G401.6 (cell line): ENCODE measurements around the gene HTR6.
"Not testable (repeated sequence)": the region's sequence is repeated elsewhere in the genome, so short reads cannot be mapped to it uniquely, and the experiment has no call there.

Experiments
- FAIRE-seq: peaks from 2 replicates; lab custom pipeline; 2012; peaks lifted over from hg19 to GRCh38; lab: Jason Lieb, UNC

HTR6 gene

DNA sequence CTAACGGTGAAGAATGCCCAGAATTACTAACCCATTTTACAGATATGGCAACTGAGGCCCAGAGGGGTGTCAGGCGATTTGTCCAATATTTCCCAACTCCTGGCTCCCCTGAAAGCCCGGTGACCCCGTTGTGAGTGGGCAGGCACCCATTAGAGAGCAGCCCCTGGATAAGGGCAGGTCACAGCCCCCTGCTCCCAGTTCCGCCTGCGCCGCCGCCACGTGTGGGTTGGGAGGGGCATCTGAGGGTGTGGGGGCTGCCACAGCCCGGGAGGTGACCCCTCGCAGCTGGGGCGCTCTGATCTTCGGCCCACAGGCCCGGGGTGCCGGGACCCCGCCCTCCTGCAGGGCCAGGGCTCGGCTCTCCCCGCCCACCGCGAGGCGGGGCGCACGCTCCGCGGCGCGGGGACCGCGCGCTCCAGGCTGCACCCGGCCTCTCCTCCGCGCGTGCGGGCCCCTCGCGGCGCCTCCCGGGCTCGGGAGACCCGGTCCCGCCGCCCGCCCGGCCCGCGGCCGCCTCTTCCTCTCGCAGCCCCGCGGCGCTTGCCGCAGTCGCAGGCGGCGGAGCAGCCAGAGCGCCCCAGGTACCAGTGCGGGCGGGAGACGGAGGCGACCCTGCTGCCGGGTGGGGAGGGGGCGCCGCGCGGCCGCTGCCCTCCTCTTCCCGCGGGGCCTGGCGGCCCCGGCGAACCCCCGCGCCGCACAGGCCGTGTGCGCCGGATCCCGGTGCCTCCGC, at the start of gene HTR6:
Gene HTR6 (plus strand): TSS at position 423 of the 733 bp plus-strand sequence. CDS start 879 bp downstream, outside the sequence.
- no peak for FAIRE-seq

DNA sequence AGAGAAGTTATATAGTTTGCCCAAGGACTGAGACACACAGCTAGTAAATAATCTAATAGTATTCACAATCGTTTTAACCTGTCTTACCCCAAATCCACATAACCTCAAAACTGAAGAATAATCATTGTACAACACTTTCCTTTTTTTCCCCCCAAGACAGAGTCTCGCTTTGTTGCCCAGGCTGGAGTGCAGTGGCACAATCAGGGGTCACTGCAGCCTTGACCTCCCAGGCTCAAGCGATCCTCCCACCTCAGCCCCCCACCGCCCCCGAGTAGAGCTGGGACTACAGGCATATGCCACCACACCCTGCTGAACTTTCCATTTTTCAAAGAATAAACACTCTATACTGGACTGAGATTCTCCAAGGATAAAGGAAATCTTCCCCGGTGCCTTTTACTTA, 49.2 kb upstream of the HTR6 start:
- no peak for FAIRE-seq

DNA sequence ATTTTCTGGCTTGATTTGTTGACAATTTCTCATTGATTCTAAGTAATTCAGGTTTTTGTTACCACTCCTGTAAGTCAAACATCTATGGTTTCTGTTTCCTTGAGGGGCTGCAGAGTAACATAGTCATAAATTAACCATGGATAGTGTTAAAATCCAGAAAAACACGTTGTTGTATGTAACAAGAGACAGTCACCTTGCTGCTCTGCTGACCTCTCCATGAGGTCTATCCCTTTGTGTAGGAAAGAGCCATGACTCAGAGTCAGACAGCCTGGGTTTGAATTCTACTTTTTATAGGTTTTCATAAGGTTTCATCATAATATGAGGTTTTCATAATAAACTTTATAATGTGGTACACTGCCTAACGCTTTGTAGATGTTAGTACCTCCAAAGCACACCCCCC, 48.2 kb upstream of the HTR6 start:
- FAIRE-seq: no peak

DNA sequence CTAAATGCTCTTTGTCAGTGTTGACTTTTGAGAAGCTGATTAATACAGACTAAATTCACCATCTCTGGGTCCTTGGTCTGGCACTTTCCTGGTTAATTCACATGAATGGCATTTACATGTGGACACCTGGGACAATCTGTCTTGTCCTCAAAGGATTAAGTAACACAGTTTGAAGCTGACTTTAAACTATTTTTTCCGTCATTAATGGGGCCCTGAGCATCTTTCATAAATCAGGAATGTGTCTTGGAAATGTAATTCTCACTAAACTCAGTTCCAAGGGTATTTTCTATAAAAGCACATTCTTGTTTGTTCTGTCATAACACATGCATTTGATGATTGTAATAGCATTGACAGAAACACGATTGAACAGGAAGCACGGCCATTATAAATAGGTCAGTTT, 47.3 kb upstream of the HTR6 start:
- FAIRE-seq: no peak

DNA sequence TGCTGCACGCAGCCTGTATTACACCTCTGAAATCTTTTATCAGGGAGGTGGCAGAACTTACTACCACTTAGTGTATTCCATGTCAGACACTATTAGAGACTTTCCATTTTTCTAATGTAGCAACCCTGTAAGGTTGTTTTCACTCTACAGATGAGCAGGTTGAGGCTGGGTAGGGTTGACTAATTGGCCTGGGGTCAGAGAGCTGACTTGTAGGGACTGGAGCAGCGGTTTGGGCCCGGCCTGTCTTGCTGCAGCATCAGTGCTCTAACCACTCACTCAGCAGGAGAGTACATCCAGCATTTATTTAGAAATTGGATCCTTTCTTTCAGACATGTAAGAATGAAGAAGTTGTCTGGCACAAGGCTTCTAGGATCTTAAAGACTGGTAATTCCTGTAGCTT, 46.2 kb upstream of the HTR6 start:
- FAIRE-seq: no peak

DNA sequence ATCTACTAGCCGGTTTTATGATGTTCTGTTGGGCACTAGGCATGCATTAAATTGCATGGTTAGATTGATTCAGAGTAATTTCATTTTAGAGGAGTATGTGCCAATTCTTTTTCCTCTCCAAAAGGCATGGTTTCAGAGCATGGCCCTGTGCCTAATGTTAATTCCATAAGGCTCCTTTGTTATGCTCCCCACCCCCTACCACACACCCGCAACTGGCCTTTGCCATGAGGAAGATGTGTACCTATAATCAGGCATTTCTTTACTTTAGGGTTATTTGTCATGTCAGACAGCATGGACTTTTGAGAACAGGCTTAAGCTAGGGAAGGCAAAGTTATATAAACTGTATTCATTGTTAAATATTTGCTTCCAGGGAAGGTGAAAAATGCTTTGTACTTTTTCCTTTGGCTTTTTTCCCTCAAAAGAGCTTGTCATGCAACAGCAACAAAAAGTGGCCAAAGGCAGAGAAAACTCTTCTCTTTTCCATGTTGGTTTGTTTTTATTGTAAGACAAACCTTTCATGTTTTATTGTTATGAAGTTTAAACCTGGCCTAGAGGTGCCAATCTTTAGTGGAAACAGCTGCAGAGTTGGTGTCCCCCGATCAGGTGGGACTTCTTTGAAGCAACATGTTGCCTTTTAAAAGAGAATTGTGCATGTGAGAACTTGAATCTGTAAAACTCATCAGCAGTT, 44.8 kb upstream of the HTR6 start:
- no peak for FAIRE-seq

DNA sequence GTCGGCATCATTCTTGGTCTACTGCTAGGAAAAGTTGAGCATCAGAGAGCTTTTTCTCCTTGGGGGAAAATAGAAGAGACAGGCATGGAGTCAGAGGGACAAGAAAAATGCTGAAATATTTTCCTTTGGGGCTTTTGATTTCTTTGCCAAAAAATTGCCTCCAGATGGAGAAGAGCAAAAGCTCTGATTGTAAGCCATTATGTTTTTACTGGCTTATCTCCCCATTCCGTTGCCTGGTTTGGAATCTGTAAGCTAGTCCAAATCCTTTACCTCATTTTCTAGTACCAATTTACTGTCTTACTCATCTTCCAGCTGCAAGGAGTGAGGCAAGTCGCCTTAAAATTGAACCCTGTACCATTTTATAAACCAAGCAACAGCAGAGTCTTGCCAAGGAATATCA, 43.9 kb upstream of the HTR6 start:
- no peak for FAIRE-seq

DNA sequence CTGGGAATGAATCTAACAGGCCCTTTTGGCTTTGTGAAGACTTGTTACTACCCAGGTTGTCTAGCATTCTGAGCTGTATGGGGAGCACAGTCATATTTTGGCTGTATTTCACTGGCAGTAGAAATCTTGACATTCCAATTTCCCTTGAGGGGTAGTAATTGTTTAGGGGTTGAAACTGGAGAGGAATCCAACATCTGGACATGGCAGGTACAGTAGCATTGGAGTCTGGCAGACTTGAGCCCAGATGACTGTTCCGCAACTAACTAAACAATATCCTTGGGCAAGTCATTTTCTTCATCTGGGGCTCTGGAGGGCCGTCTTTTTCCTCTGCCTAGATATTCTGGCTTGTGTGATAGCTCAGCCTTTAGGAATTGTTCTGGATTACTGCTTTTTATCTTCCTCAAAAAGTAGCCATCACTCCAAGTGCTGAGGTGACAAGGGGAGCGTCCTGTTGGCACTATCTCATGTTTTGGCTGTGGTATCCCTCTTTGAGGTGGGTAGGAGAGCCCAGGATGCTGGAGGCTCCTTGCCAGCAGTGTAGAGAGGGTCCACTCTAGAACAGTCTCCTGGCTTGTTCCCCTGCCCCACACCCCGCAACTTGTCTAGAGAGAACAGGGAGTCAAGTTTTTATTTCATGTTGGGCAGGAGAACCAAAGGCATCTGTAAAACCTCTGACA, 43.3 kb upstream of the HTR6 start:
- FAIRE-seq: no peak

DNA sequence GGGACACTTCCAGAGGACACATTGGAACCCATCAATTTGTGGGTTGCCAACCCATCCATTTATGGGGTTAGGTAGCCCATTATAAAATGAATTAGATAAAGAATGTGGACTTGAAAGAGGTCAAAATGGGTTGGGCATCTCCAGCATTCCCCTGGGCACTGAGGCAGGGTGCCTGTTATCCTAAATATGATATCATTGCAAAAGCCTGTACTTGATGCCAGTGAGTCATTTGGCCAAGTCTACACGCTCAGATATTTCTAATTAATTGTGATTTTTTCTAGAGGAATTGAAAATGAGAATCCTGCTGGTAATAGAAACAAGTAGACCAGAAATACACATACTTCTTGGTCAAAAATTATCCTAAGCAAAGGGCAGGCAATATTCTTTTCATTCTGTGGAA, 42.5 kb upstream of the HTR6 start:
- no peak for FAIRE-seq

DNA sequence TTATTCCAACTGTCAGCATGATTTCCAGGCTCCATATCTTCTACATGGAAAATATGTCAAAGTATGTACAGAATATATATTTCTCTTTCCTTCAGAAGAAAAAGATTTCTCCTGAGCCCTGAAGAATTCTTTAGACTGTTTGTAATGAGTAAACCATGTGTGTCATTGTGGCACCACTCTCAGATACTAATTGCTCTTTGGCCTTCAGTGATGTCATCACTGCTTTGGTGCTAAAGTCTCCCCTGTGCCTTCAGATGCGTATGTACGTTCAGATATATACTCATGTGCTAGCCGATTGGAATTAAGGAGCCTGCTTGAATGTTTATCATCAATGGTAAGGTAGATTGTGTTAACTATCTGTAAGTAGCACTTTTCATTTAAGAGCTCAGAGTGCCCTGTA, 41.2 kb upstream of the HTR6 start:
- FAIRE-seq: no peak

DNA sequence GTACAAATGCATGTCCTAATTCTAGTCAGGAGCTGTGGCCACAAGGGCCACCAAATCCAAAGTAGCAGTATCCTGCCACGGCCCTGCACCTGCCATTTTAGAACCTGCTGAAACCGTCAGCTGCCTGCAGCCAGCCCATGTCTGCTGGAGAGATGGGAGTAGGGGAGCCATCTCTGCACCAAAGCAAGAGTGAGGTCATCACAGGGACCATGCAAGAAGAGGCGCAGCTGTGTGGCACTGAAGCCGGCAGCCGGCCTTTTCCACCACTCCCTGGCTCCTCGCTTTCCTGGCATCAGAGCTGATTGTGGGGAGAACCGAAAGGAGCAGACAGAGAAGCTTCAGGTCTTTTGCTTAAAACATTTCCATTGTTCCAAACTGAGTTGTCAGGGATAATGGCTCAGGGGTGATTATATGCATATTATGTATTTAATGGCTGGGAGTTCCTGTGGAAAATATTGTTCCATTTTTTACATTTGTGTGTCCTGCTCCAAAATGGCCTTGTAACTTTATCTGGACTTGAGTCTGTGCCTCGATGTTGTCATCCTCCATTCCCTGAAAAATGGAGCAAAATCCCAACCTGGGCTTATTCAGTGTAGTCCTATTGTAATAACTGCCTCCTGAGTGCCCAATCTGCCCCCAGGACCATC, 39.3 kb upstream of the HTR6 start:
- no peak for FAIRE-seq

DNA sequence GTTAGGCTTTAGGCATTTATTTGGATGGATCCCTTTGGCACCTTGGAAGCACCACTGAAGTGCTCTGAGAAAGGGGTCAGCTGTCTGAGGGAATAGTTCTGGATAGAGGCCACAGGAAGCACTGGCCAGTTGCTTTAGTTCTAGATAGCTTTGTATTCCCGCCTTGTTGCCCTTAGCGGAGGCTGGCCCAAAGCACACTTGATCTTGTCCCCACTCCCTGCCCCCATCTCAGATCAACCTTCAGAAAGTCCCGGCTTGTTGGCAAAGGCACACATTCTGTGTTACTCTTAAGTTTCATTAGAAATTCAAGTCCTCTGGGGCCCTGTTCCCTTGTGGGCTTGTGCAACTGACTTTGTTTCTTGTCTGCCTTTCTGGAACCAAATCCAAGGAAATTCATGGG, 35.8 kb upstream of the HTR6 start:
- no peak for FAIRE-seq

DNA sequence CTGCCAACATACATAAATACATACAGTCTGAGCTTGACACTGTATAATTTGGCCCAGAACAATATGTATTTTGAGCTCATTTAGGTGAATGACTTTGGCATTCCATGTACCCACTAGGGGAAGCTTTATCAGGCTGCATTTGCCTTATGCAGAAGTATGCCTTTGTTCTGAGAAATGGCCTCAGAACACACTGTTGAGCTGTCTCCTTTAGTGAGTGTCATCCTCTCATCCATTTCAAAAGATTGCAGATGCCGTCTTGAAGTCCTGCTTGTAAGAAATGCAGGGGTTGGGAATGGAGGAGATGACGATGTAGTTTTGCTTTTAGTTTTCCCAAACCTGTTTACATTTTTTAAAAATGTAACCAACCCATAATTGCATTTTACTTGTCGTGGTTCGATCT, 35.3 kb upstream of the HTR6 start:
- no peak for FAIRE-seq

DNA sequence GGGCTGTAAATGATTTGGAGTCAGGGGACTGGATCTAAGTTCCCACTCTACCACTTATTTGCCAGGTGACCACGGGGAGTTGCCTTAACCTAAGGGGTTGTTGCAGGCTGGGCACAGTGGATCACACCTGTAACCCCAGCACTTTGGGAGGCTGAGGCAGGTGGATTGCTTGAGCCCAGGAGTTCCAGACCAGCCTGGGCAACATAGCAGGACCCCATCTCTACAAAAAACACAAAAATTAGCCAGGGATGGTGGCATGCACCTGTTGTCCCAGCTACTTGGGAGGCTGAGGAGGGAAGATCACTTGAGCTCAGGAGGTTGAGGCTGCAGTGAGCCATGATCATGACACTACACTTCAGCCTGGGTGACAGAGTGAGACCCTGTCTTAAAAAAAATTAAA, 34.5 kb upstream of the HTR6 start:
- FAIRE-seq: not testable (repeated sequence)

DNA sequence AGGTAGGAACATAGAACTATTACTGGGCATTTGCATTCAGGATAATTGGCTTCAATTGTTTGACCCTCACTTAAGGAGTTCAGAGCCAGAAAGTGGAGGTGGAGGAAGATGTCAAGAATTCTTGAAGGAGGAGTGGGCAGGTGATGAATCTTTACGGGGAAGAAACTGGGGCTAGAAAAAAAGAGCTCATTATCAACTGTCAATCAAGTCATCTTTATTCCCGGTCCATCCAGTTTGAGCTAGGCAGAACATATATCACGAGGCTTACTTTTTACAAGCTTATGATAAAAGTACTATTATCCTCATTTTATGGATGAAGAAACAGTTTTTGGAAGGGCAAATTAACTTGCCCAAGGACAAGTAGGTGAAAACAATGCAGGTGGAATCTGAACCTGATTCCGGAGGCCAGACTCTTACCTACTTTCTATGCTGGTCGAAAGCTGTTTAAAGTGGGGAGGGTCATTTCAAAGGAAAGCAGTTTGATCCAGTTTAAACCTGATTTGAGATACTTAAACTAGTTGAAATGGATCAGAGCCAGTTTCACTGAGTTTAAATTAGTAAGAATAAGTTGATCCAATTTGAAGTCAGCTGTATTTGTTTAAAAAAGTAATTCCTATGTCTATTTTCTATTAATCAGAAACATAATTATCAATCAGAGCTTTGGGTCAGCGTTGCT, 33.8 kb upstream of the HTR6 start:
- FAIRE-seq: no peak

DNA sequence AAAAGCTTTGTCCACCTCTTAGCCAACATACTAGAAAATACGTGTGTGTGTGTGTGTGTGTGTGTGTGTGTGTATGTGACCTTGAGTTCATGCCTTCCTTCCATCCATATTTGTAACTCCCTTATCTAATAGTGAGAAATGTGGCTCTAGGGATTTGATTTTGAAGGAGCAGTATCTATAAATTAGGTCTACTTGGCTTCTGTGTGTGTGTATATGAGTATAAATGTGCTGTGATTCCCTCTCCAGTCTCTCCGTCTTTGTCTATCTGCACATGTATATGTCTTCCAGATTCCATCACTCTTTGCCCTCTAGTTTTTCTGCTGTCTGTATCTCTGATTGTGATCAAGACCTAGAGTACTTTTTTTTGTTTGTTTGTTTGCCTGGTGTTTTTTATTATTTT, 32.5 kb upstream of the HTR6 start:
- no peak for FAIRE-seq

DNA sequence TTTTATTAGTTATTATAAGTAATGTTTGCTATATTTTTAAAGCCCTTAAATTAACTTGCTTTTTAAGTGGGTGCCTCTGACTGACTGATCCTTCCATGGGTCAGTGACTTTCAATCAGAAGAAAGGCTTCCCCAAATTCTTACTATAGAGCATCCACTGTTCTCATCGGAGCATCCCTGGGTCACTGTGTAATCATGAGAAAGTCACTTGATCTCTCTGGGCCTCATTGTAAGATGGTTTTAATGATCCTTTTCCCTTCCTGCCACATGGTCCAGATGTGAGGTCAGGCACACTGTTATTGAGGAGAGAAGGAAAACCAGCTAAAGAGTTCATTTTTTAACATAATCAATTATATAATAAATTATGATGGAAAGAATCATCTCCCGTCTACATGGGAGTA, 31.6 kb upstream of the HTR6 start:
- FAIRE-seq: no peak

DNA sequence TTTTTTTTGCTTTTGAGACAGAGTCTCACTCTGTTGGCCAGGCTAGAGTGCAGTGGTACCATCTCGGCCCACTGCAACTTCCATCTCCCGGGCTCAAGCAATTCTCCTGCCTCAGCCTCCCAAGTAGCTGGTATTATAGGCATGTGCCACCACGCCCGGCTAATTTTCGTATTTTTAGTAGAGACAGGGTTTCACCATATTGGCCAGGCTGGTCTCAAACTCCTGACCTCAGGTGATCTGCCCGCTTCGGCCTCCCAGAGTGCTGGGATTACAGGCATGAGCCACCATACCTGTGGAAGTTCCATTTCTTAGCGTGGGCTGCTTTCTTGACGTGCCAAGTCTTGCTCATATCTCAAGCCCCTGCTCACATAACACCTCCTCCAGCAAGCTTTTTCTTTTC, 29.6 kb upstream of the HTR6 start:
- FAIRE-seq: not testable (repeated sequence)

DNA sequence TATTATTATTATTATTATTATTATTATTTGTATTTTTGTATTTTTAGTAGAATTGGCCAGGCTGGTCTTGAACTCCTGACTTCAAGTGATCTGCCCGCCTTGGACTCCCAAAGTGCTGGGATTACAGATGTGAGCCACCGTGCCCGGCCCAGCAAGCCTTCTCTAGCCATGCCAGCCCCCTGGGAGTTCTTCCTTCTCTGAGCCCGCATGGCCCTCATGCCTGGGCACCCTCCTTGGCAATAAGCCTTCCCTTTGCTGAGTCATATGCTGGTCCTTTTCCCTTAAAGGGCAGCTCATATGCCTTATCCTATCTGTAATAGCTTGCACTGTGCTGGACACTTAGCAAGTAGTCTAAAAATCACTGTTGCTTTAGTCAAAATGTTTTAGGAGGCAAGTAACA, 29.0 kb upstream of the HTR6 start:
- FAIRE-seq: no peak

DNA sequence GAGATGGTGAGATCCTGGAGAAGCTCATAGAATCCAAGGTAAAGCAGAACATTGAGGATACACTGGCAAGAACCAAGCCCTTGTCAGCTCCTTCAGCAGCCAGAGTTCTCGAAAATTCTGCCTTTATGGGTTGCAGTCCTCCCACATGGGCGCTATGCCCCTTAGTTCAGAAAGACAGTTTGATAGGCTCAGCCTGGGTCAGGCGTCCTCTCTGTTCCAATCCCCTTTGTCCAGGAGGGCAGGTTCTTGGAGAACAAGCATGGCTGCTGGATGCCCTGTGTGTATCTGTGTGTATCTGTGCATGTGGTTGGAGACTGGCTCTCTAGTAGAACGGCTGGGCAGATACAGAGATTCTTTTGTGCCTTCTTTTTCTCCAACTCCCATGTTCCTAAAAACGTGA, 28.6 kb upstream of the HTR6 start:
- FAIRE-seq: no peak

DNA sequence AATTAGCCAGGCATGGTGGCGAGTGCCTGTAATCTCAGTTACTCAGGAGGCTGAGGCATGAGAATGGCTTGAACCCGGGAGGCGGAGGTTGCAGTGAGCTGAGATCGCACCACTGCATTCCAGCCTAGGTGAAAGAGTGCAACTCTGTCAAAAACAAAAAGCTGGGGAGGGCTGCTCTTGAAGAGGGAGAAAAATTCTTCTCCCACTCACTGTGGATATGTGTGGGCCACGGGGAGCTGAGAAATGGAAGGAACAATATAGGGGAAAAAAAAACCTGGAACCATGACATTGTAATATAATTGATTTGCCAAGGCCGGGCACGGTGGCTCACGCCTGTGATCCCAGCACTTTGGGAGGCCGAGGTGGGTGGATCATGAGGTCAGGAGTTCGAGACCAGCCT, 27.9 kb upstream of the HTR6 start:
- FAIRE-seq: not testable (repeated sequence)

DNA sequence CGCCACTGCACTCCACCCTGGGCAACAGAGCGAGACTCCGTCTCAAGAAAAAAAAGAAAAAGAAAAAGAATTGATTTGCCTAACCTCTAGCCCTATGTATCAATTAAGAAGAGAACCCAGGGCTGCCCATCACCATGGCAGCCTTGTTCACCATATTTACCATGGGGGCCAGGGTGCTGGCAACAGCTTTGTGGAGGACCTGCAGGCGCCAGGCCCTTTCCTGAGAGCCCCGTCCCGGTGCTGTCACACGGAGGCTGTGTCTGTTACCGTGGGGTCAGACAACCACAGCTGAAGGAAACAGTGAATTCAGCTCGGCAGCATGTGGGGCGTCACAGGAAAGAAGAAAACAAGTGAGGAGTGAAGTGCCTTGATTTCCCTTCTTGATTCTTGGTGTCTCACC, 27.1 kb upstream of the HTR6 start:
- FAIRE-seq: no peak

DNA sequence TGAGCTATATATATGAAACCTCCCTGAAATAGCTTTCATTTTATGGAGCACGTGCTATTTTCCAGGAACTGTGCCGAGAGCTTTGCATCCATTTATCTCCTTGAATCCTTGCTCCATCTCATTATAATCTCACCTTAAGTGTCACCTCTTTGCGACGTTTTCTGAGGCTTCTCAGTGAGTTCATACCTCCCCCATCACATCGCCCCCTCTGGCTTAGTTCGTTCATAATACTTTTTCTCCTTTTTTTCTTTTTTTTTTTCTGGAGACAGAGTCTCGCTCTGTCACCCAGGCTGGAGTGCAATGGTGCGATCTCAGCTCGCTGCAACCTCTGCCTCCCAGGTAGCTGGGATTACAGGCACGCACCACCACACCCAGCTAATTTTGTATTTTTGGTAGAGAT, 25.4 kb upstream of the HTR6 start:
- not testable (repeated sequence) for FAIRE-seq
